ENCODE measurements around the gene DISP1.

- TF ChIP-seq CTCF (IDR thresholded peaks at IDR 0.05), result no peak
- TF ChIP-seq POLR2A (IDR thresholded peaks at IDR 0.05), result no peak
These were observed 24.7 kb upstream of the DISP1 start for GRCh38 chr1:222790115-222790514.

All from esophagus squamous epithelium (tissue), 4 donors.